ENCODE results near the gene MBOAT7.

MBOAT7 gene

GRCh38 chr19:54152878-54153524, 36.4 kb downstream of the MBOAT7 start:
- no peak for DNase-seq
- in situ Hi-C loops (cut with HindIII; ENCODE audit: low pct_ligation_motif_present, low pct_unique_long_range_greater_than_20kb, low sequenced_read_pairs) = no loop called here

GRCh38 chr19:54152267-54152666, 37.1 kb downstream of the MBOAT7 start:
- DNase-seq = no peak
- in situ Hi-C loops (cut with HindIII; ENCODE audit: low pct_ligation_motif_present, low pct_unique_long_range_greater_than_20kb, low sequenced_read_pairs) = no loop called here

GRCh38 chr19:54151362-54152035, 37.9 kb downstream of the MBOAT7 start:
- no peak for DNase-seq
- in situ Hi-C loops (cut with HindIII; ENCODE audit: low pct_ligation_motif_present, low pct_unique_long_range_greater_than_20kb, low sequenced_read_pairs) = no loop called here

GRCh38 chr19:54149021-54149812, 40.2 kb downstream of the MBOAT7 start:
- in situ Hi-C loops (cut with HindIII; ENCODE audit: low pct_ligation_motif_present, low pct_unique_long_range_greater_than_20kb, low sequenced_read_pairs) = no loop called here
- no peak for DNase-seq

- in situ Hi-C loops (cut with HindIII; ENCODE audit: low pct_ligation_motif_present, low pct_unique_long_range_greater_than_20kb, low sequenced_read_pairs) = no loop called here
- no peak for DNase-seq
These were observed 41.2 kb downstream of the MBOAT7 start for GRCh38 chr19:54148158-54148557.

GRCh38 chr19:54147676-54148075, 41.7 kb downstream of the MBOAT7 start:
- in situ Hi-C loops (cut with HindIII; ENCODE audit: low pct_ligation_motif_present, low pct_unique_long_range_greater_than_20kb, low sequenced_read_pairs) = no loop called here
- no peak for DNase-seq

GRCh38 chr19:54145541-54146158, 43.7 kb downstream of the MBOAT7 start:
- no peak for DNase-seq
- in situ Hi-C loops (cut with HindIII; ENCODE audit: low pct_ligation_motif_present, low pct_unique_long_range_greater_than_20kb, low sequenced_read_pairs) = no loop called here

GRCh38 chr19:54142166-54142780, 47.1 kb downstream of the MBOAT7 start:
- in situ Hi-C loops (cut with HindIII; ENCODE audit: low pct_ligation_motif_present, low pct_unique_long_range_greater_than_20kb, low sequenced_read_pairs) = no loop called here

GRCh38 chr19:54141356-54141755, 48.0 kb downstream of the MBOAT7 start:
- no peak for DNase-seq
- in situ Hi-C loops (cut with HindIII; ENCODE audit: low pct_ligation_motif_present, low pct_unique_long_range_greater_than_20kb, low sequenced_read_pairs) = no loop called here

More at GRCh38 chr19:54142166-54142780, 47.1 kb downstream of the MBOAT7 start:
- DNase-seq = no peak

- no peak for DNase-seq
- in situ Hi-C loops (cut with HindIII; ENCODE audit: low pct_ligation_motif_present, low pct_unique_long_range_greater_than_20kb, low sequenced_read_pairs) = no loop called here
These were observed 50.7 kb downstream of the MBOAT7 start for GRCh38 chr19:54138489-54139256.

GRCh38 chr19:54137699-54138488, 51.5 kb downstream of the MBOAT7 start, which contains the start of gene CNOT3:
CNOT3 (plus strand) TSS chr19:54137762; CDS start chr19:54142979, 5,217 bp downstream.
- DNase-seq = peak; percentile 19
- in situ Hi-C loops (cut with HindIII; ENCODE audit: low pct_ligation_motif_present, low pct_unique_long_range_greater_than_20kb, low sequenced_read_pairs) = no loop called here

GRCh38 chr19:54136864-54137698, 52.3 kb downstream of the MBOAT7 start:
- in situ Hi-C loops (cut with HindIII; ENCODE audit: low pct_ligation_motif_present, low pct_unique_long_range_greater_than_20kb, low sequenced_read_pairs) = no loop called here
- peak; percentile 98 for DNase-seq

- DNase-seq = no peak
- in situ Hi-C loops (cut with HindIII; ENCODE audit: low pct_ligation_motif_present, low pct_unique_long_range_greater_than_20kb, low sequenced_read_pairs) = no loop called here
These were observed 53.1 kb downstream of the MBOAT7 start for GRCh38 chr19:54136086-54136863.

GRCh38 chr19:54133957-54134590, 55.3 kb downstream of the MBOAT7 start:
- in situ Hi-C loops (cut with HindIII; ENCODE audit: low pct_ligation_motif_present, low pct_unique_long_range_greater_than_20kb, low sequenced_read_pairs) = no loop called here
- DNase-seq = no peak

GRCh38 chr19:54133312-54133956, 55.9 kb downstream of the MBOAT7 start:
- in situ Hi-C loops (cut with HindIII; ENCODE audit: low pct_ligation_motif_present, low pct_unique_long_range_greater_than_20kb, low sequenced_read_pairs) = no loop called here
- peak; percentile 62 for DNase-seq
